Testis (tissue), 3 donors: Measurements from ENCODE around the gene FAM222A. TPM values are rescaled to one million over a fixed set of nuclear protein-coding genes. Genes with fewer than 3 reads are reported as not detected.

Source experiments
- DNase-seq: peaks from one replicate; pipeline ENCODE4 v3.0.0-alpha.2; 2019
- H3K27ac ChIP-seq, 2 donors: fragments of 200-600 bp; sonication (generic); one replicate each; pipeline ENCODE4 v1.5.1; 2019
- H3K27me3 ChIP-seq: fragments of 200-600 bp; sonication (generic); one replicate; pipeline ENCODE4 v1.5.1; 2019
- H3K36me3 ChIP-seq: fragments of 200-600 bp; sonication (generic); one replicate; pipeline ENCODE4 v1.5.1; 2017; ENCODE audit warnings: low read depth; ENCODE audit errors: missing control alignments
- H3K4me1 ChIP-seq: fragments of 200-600 bp; sonication (generic); one replicate; pipeline ENCODE4 v1.5.1; 2019
- H3K4me3 ChIP-seq, 2 donors: fragments of 200-600 bp; sonication (generic); one replicate each; pipeline ENCODE4 v1.5.1; 2017 to 2019
- H3K9me3 ChIP-seq: fragments of 200-600 bp; sonication (generic); one replicate; pipeline ENCODE4 v1.5.1; 2017
- POLR2A ChIP-seq: fragments of 450-650 bp; IDR thresholded peaks from one replicate; pipeline ENCODE4 v1.6.1; 2017; ENCODE audit warnings: antibody characterized with exemption, mild to moderate bottlenecking, moderate library complexity
- WGBS, 2 donors: methylation state at CpG; one replicate each; pipeline ENCODE4 v1.1.5; 2018; 5-methylcytosine and 5-hydroxymethylcytosine counted together
- intact Hi-C: fragments of 100-400 bp; cut with DNase I; formaldehyde crosslinking; loops from one replicate; pipeline ENCODE4 v1.15.1; 2023; ENCODE audit warnings: low total_unique reads
- polyA plus RNA-seq: library from polyadenylated mRNA; stranded (reverse); fragments of 350-450 nt; fragmentation: Illumina TruSeq; extraction: RNeasy Lipid Tissue Mini Kit (QIAGEN cat#74804); gene quantifications from one replicate; pipeline ENCODE4 v1.2.3, GENCODE V29; 2014; ENCODE audit warnings: low read depth, low replicate concordance; ENCODE audit not compliant: insufficient read depth
- total RNA-seq, 2 donors: library from RNA; depleted of rRNA; stranded (reverse); fragments of >200 nt; gene quantifications; one replicate each; pipeline ENCODE4 v1.2.3, GENCODE V29; 2016
- TF ChIP-seq, protein P1 (sequence below), 3 experiments: fragments of 450-650 bp in 2 of 3; fragments of 200-600 bp in 1 of 3; sonication (generic) in 1 of 3; IDR thresholded peaks; one replicate each; pipeline ENCODE4 v1.5.1; 2016 to 2019; ENCODE audit warnings: antibody characterized with exemption in 3 of 3, mild to moderate bottlenecking in 2 of 3, moderate library complexity in 1 of 3

The FAM222A gene
- total and polyA plus RNA-seq, 3 donors from 2014 or later = 34.5 to 78.6 (median 75.7) TPM

GRCh38 chr12:109671502-109671901, 42.1 kb upstream of the FAM222A start:
- TF ChIP-seq, protein P1, sequence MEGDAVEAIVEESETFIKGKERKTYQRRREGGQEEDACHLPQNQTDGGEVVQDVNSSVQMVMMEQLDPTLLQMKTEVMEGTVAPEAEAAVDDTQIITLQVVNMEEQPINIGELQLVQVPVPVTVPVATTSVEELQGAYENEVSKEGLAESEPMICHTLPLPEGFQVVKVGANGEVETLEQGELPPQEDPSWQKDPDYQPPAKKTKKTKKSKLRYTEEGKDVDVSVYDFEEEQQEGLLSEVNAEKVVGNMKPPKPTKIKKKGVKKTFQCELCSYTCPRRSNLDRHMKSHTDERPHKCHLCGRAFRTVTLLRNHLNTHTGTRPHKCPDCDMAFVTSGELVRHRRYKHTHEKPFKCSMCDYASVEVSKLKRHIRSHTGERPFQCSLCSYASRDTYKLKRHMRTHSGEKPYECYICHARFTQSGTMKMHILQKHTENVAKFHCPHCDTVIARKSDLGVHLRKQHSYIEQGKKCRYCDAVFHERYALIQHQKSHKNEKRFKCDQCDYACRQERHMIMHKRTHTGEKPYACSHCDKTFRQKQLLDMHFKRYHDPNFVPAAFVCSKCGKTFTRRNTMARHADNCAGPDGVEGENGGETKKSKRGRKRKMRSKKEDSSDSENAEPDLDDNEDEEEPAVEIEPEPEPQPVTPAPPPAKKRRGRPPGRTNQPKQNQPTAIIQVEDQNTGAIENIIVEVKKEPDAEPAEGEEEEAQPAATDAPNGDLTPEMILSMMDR (IDR thresholded peaks at IDR 0.05) = no peak
- no peak for TF ChIP-seq POLR2A
- intact Hi-C loops = no loop called here
- Histone ChIP-seq H3K36me3 (no peaks in the 10 kb centered on the region), H3K4me3 (no peak overlapping the region), H3K27me3 (no peaks in the 10 kb centered on the region), H3K27ac (no peak overlapping the region), H3K4me1 (no peaks in the 10 kb centered on the region), H3K9me3 (no peaks in the 10 kb centered on the region)
- WGBS, 2 donors = 82 to 84% methylated on average over 3 of the region's 3 CpGs
- no peak for DNase-seq

- Histone ChIP-seq H3K27me3 (no peaks in the 10 kb centered on the region), H3K36me3 (no peaks in the 10 kb centered on the region), H3K4me3 (no peak overlapping the region), H3K9me3 (no peaks in the 10 kb centered on the region), H3K27ac (no peak overlapping the region), H3K4me1 (no peaks in the 10 kb centered on the region)
- no peak for DNase-seq
- TF ChIP-seq POLR2A = no peak
- TF ChIP-seq, protein P1 (IDR thresholded peaks at IDR 0.05) = no peak
- intact Hi-C loops = no loop called here
- 82 to 96% methylated on average over 3 of the region's 3 CpGs for WGBS, 2 donors
These were observed 40.2 kb upstream of the FAM222A start for GRCh38 chr12:109673379-109673778.

DNA sequence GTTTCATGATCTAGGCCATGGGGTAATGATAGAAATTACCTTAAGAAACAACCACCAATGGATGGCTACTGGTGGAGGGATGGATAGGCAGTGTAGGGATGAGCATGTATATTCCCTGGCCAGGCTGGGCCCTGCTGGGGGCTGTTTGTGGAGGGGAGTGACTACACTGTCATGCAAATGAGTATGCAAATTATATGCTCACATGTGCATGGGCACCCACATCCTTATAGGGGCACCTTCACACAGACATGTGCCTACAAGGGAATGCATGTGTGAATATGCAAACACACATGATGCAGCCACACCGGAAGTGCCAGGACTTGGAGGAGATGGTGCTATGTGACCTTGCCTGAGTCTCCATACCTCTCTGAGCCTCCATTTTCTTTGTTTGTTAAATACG, 39.7 kb upstream of the FAM222A start:
- Histone ChIP-seq H3K4me3 (no peak overlapping the region), H3K36me3 (no peaks in the 10 kb centered on the region), H3K27ac (no peak overlapping the region), H3K27me3 (no peaks in the 10 kb centered on the region), H3K9me3 (no peaks in the 10 kb centered on the region), H3K4me1 (peaks cover 4% of the 10 kb centered on the region)
- no peak for TF ChIP-seq POLR2A
- TF ChIP-seq, protein P1 (IDR thresholded peaks at IDR 0.05) = no peak
- whole genome bisulfite sequencing, 2 donors = 83 to 84% methylated on average over 2 of the region's 2 CpGs
- intact Hi-C loops = no loop called here
- no peak for DNase-seq

DNA sequence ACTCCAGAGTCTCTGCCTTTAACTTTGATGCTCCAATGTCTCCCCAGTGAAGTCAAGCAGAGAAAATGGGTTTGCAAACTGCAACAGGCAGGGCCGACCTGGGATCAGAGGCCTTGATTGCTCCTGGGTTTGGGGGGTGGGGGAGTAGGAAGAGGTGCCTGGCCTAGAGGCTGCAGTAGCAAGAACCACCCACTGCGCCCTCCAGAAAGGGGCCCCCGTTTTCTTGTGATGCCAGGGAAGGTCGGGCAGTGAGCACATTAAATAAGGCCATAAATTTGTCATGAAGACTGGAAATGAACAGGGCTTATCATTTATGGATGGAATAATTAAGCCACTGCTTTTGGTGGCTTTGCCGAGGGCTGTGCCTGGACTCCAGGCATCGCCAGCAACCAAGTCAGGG, 38.2 kb upstream of the FAM222A start:
- 83 to 86% methylated on average over 4 to 6 of the region's 6 CpGs for WGBS, 2 donors
- intact Hi-C loops = no loop called here
- TF ChIP-seq, protein P1 (IDR thresholded peaks at IDR 0.05) = no peak
- TF ChIP-seq POLR2A = no peak

DNA sequence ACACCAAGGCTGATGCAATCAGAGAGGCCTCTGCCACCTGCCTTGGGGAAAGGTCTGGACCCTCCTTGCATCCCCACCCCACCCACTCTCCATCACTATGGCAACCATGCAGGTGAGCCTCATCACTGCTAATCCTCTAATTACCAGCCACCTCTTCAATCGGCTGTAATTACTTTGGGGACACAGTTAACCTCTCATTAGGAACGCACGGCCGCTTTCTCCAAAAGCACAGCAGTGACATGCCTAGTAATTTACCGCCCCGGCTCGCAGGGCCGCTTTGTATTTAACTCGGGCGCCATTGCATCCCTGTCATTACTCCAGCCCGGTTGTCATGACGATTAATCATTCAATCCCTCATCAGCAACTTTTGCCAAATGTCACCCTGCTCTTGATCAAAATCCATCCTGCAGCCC, 36.3 kb upstream of the FAM222A start:
- Histone ChIP-seq H3K4me3 (no peak overlapping the region), H3K4me1 (peaks cover 15% of the 10 kb centered on the region), H3K27ac (no peak overlapping the region), H3K36me3 (no peaks in the 10 kb centered on the region), H3K27me3 (no peaks in the 10 kb centered on the region), H3K9me3 (no peaks in the 10 kb centered on the region)
- intact Hi-C loops = no loop called here
- 76 to 77% methylated on average over 12 of the region's 12 CpGs for WGBS, 2 donors
- TF ChIP-seq, protein P1 (IDR thresholded peaks at IDR 0.05) = no peak
- no peak for TF ChIP-seq POLR2A
- DNase-seq = no peak

More for the DNA sequence above, 38.2 kb upstream of the FAM222A start:
- Histone ChIP-seq H3K4me1 (peaks cover 10% of the 10 kb centered on the region), H3K36me3 (no peaks in the 10 kb centered on the region), H3K27me3 (no peaks in the 10 kb centered on the region), H3K9me3 (no peaks in the 10 kb centered on the region), H3K27ac (no peak overlapping the region), H3K4me3 (no peak overlapping the region)
- DNase-seq = no peak
